ENCODE measurements around the gene C11orf21.

DNA sequence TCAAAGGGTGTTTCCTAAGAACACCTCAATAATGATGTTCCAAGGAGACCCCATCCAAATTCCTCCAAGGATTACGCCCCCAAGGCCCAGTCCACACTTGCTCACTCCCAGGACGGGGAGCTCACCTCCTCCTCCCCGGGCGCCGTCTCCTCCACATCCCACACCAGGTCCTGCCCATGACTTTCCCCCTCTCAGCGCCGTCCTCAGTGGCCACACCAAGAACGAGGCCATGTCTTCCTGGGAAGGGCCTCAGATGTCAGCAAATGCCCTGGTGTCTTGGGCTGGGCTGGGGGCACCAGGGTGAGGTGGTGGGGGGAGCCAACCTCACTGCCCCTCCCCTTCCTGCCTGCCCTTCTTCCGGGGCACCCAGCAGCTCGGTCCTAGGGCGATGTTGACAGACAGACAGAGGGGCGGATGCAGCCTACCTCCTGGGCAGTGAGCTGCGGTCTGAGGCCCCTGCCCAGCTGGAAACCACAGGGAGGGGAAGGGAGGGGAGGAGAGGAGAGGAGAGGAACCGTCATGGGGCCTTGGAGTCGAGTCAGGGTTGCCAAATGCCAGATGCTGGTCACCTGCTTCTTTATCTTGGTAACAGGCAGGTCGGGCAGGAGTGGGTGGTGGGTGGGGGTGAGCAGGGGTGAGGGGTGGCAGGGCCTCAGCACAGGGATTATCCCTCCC is at the start of gene C11orf21, which contains the start of gene TSPAN32:
- TF ChIP-seq, protein P1, sequence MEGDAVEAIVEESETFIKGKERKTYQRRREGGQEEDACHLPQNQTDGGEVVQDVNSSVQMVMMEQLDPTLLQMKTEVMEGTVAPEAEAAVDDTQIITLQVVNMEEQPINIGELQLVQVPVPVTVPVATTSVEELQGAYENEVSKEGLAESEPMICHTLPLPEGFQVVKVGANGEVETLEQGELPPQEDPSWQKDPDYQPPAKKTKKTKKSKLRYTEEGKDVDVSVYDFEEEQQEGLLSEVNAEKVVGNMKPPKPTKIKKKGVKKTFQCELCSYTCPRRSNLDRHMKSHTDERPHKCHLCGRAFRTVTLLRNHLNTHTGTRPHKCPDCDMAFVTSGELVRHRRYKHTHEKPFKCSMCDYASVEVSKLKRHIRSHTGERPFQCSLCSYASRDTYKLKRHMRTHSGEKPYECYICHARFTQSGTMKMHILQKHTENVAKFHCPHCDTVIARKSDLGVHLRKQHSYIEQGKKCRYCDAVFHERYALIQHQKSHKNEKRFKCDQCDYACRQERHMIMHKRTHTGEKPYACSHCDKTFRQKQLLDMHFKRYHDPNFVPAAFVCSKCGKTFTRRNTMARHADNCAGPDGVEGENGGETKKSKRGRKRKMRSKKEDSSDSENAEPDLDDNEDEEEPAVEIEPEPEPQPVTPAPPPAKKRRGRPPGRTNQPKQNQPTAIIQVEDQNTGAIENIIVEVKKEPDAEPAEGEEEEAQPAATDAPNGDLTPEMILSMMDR (IDR thresholded peaks at IDR 0.05): no peak
- TF ChIP-seq POLR2A (IDR thresholded peaks at IDR 0.05): no peak
- no peak for TF ChIP-seq EP300 (IDR thresholded peaks at IDR 0.05)

Data from ovary (tissue), 3 donors.